ENCODE measurements around the gene ZBTB16.
A peak's percentile ranks its signal among the peaks of the same experiment; 100 is the strongest.

DNA sequence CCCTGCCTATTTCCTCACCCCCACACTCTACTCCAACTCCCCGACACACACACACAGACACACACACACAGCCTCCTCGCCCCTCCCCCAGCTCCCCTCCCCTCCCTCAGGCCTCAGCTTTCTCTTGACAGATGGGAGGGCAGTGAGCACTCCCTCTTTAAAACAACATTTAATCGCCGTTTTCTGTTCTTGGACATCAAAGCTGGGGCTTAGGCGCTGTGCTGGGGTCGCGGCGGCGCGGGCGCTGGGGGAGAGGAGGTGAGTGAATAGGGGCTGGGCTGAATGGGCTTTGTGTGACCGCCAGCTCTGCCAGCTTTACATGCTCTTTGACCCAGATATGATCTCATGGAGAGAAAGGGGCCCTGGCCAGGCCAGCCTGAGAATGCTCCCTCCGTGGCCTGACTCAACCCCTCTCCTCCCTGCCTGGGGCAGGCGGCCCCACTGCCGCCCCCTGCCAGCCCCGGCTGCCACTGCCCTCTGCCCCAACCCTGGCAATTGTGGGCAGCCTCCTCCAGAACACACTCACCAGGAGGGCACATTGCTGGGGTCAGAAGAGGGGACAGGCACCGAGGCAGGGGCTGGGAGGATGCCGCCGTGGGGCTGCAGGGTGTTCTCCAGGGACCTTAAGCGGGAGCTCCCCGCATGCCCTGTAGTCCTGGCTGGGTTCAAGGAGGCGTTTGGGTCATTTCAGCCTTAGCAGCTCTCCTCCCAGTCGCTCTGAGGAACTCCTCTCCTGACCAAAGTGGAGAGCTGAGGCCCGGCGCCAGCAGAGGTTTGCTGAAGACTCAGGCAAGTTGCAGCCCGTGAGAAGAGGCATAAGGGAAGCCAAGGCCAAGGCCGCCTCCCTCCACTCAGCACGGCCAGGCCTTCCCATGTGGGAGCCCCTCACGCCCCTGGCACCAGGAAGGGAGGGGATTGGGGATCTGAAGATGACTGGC lies 198.4 kb downstream of the ZBTB16 start:
- TF ChIP-seq CTCF (IDR thresholded peaks at IDR 0.05) (peak; percentile 59), EZH2 (IDR thresholded peaks at IDR 0.05) (no peak)

Data from neural progenitor cell (in vitro differentiated cells).